Loucy (cell line): ENCODE data around the gene CYP4B1.
"Not testable (repeated sequence)": the region's sequence is repeated elsewhere in the genome, so short reads cannot be mapped to it uniquely, and the experiment has no call there.

Source experiments
- H2AFZ ChIP-seq: fragments of 200-600 bp; sonication (generic); 2 replicates; pipeline ENCODE4 v1.6.0; 2016; ENCODE audit warnings: antibody characterized with exemption, mild to moderate bottlenecking, low read length, moderate library complexity
- H3F3A ChIP-seq: fragments of 200-600 bp; 2 replicates; pipeline ENCODE4 v1.6.0; 2016; ENCODE audit warnings: antibody characterized with exemption, low read depth, mild to moderate bottlenecking
- H3K27me3 ChIP-seq: fragments of 200-600 bp; sonication (generic); 2 replicates; pipeline ENCODE4 v1.6.1; 2014; ENCODE audit warnings: low read length, mild to moderate bottlenecking; ENCODE audit not compliant: insufficient read depth, poor library complexity, severe bottlenecking
- H3K36me3 ChIP-seq: fragments of 200-600 bp; sonication (generic); 2 replicates; pipeline ENCODE4 v1.6.1; 2016; ENCODE audit warnings: low read length; ENCODE audit not compliant: insufficient read depth
- H3K4me1 ChIP-seq: fragments of 200-600 bp; sonication (generic); 2 replicates; pipeline ENCODE4 v1.5.1; 2014; ENCODE audit warnings: low read length, mild to moderate bottlenecking; ENCODE audit not compliant: insufficient read depth, poor library complexity, severe bottlenecking
- H3K4me2 ChIP-seq: fragments of 200-600 bp; sonication (generic); 2 replicates; pipeline ENCODE4 v1.6.0; 2014; ENCODE audit warnings: antibody characterized with exemption, low read length, low read depth, mild to moderate bottlenecking; ENCODE audit not compliant: poor library complexity, severe bottlenecking
- H3K4me3 ChIP-seq: fragments of 200-600 bp; sonication (generic); 2 replicates; pipeline ENCODE4 v1.5.1; 2014; ENCODE audit warnings: low read length, mild to moderate bottlenecking, mixed read lengths; ENCODE audit not compliant: poor library complexity, severe bottlenecking
- H3K79me2 ChIP-seq: fragments of 200-600 bp; sonication (generic); 2 replicates; pipeline ENCODE4 v1.6.1; 2014; ENCODE audit warnings: low read length; ENCODE audit not compliant: insufficient read depth
- H3K9ac ChIP-seq: fragments of 200-600 bp; sonication (generic); 2 replicates; pipeline ENCODE4 v1.6.0; 2014; ENCODE audit warnings: mild to moderate bottlenecking, low read depth, low read length, moderate library complexity; ENCODE audit not compliant: poor library complexity, severe bottlenecking
- H3K9me2 ChIP-seq: fragments of 200-600 bp; sonication (generic); replicated peaks from 2 replicates; pipeline ENCODE4 v1.6.1; 2016; ENCODE audit warnings: low read depth, low read length, mixed read lengths
- H3K9me3 ChIP-seq: fragments of 200-600 bp; sonication (generic); 2 replicates; pipeline ENCODE4 v1.6.1; 2014; ENCODE audit warnings: mild to moderate bottlenecking, antibody characterized with exemption, low read length, low read depth; ENCODE audit not compliant: insufficient read depth
- H4K20me1 ChIP-seq: fragments of 200-600 bp; sonication (generic); 2 replicates; pipeline ENCODE4 v1.6.0; 2014; ENCODE audit warnings: antibody characterized with exemption, low read length, mild to moderate bottlenecking; ENCODE audit not compliant: insufficient read depth, poor library complexity, severe bottlenecking
- CTCF ChIP-seq: fragments of 200-600 bp; sonication (generic); conservative IDR thresholded peaks from 2 replicates; pipeline ENCODE4 v1.5.1; 2014; ENCODE audit warnings: mild to moderate bottlenecking, antibody characterized with exemption, low read length
- EZH2phosphoT487 ChIP-seq: fragments of 200-600 bp; IDR thresholded peaks from 2 replicates; pipeline ENCODE4 v1.6.1; 2018; ENCODE audit warnings: antibody characterized with exemption, mild to moderate bottlenecking, moderate library complexity, borderline replicate concordance

Gene CYP4B1

DNA sequence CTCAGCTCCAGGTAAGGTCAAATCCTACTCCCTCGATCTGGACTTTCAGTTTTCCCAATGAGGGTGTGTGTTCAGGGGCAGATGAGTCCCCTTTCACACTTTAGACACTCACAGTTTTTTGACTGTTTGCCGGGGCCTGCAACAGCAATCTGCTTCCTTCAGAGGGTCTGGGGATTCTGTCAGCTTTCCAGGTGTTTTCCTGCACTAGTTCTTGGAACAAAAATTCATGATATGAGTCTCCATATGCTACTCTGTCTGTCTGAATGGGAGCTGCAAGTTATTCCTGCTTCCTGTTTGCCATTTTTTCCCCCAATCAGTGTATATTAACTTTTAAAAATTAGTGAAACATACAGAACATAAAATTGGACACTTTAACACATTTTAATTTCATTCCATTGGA is 24.3 kb downstream of the CYP4B1 start:
- Histone ChIP-seq H3K79me2 (no peaks in the 10 kb centered on the region), H3K9ac (no peak overlapping the region), H3F3A (no peaks in the 10 kb centered on the region), H3K4me1 (peaks cover 3% of the 10 kb centered on the region), H4K20me1 (no peaks in the 10 kb centered on the region), H2AFZ (no peak overlapping the region), H3K4me3 (no peak overlapping the region), H3K27me3 (no peaks in the 10 kb centered on the region), H3K4me2 (no peak overlapping the region), H3K36me3 (no peaks in the 10 kb centered on the region), H3K9me2 (no peaks in the 10 kb centered on the region), H3K9me3 (no peaks in the 10 kb centered on the region)
- TF ChIP-seq CTCF (no peak), EZH2phosphoT487 (no peak)

DNA sequence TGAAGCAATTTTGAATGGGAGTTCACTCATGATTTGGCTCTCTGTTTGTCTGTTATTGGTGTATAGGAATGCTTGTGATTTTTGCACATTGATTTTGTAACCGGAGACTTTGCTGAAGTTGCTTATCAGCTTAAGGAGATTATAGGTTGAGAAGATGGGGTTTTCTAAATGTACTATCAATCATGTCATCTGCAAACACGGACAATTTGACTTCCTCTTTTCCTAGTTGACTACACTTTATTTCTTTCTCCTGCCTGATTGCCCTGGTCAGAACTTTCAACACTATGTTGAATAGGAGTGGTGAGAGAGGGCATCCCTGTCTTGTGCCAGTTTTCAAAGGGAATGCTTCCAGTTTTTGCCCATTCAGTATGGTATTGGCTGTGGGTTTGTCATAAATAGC is 28.0 kb downstream of the CYP4B1 start:
- H2AFZ ChIP-seq, H3K9ac ChIP-seq, H3K4me2 ChIP-seq: not testable (repeated sequence)

DNA sequence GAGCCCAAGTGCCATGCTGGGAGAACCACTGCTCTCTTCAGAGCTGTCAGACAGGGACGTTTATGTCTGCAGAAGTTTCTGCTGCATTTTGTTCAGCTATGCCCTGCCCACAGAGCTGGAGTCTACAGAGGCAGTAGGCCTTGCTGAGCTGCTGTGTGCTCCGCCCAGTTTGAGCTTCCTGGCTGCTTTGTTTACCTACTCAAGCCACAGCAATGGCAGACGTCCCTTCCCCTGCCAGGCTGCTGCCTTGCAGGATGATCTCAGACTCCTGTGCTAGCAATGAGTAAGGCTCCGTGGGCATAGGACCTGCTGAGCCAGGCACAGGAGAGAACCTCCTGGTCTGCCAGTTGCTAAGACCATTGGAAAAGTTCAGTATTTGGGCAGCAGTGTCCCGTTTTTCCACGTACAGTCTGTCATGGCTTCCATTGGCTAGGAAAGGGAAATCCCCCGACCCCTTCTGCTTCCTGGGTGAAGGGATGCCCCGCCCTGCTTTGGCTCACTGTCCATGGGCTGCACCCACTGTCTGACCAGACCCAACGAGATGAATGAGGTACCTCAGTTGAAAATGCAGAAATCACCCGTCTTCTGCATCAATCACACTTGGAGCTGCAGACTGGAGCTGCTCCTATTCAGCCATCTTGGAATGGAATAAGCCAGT is 31.9 kb downstream of the CYP4B1 start:
- Histone ChIP-seq H4K20me1 (no peaks in the 10 kb centered on the region), H3K9me3 (no peaks in the 10 kb centered on the region), H3K27me3 (no peaks in the 10 kb centered on the region), H3K9me2 (no peaks in the 10 kb centered on the region), H3F3A (no peaks in the 10 kb centered on the region), H2AFZ (no peak overlapping the region), H3K79me2 (no peaks in the 10 kb centered on the region), H3K36me3 (no peaks in the 10 kb centered on the region), H3K4me1 (no peaks in the 10 kb centered on the region), H3K4me2 (no peak overlapping the region), H3K4me3 (no peak overlapping the region), H3K9ac (no peak overlapping the region)
- TF ChIP-seq EZH2phosphoT487 (no peak), CTCF (no peak)

More for the DNA sequence above, 28.0 kb downstream of the CYP4B1 start:
- not testable (repeated sequence) for H3K4me3 ChIP-seq, H3K4me1 ChIP-seq, H3F3A ChIP-seq, H3K27me3 ChIP-seq, H3K79me2 ChIP-seq, H3K9me3 ChIP-seq, H4K20me1 ChIP-seq, H3K36me3 ChIP-seq, H3K9me2 ChIP-seq

- H3F3A ChIP-seq, H4K20me1 ChIP-seq, H3K79me2 ChIP-seq, H3K9me3 ChIP-seq, H3K9ac ChIP-seq, H3K27me3 ChIP-seq, H3K4me1 ChIP-seq, H3K36me3 ChIP-seq, H2AFZ ChIP-seq, H3K4me2 ChIP-seq, H3K4me3 ChIP-seq, H3K9me2 ChIP-seq: not testable (repeated sequence)
Measured at GRCh38 chr1:46835469-46835868, 36.6 kb downstream of the CYP4B1 start.

DNA sequence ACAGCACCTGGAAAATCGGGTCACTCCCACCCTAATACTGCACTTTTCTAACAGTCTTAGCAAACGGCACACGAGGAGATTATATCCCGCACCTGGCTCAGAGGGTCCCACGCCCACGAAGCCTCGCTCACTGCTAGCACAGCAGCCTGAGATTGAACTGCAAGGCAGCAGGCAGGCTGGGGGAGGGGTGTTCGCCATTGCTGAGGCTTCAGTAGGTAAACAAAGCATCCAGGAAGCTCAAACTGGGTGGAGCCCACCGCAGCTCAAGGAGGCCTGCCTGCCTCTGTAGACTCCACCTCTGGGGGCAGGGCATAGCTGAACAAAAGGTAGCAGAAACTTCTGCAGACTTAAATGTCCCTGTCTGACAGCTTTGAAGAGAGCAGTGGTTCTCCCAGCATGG is 47.5 kb downstream of the CYP4B1 start:
- not testable (repeated sequence) for H3K27me3 ChIP-seq, H3K79me2 ChIP-seq, H2AFZ ChIP-seq, H3K9me2 ChIP-seq, H3K9me3 ChIP-seq, H3K4me3 ChIP-seq, H3K36me3 ChIP-seq, H3K4me1 ChIP-seq, H3K9ac ChIP-seq, H3F3A ChIP-seq, H3K4me2 ChIP-seq, H4K20me1 ChIP-seq

DNA sequence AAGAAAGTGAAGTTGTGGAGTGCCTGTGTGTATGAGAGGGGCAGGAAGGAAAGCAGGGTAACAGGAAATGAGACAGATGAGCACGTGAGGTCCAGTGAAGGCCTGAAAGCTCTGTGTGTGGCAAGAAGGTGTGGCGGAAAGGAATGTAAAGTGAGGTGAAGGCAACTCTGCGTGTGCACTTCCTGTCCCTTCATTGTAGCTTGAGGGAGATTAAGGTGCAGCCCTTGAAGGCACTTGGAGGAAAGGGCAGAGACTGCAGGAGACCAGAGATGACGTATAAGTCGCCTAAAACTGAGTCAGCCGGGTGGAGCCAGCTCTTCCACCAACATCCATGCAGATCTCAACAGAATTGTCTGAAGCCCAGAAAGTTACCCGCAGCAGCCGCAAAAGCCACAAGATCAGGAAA is 58.8 kb downstream of the CYP4B1 start:
- not testable (repeated sequence) for H3K27me3 ChIP-seq, H3K9me3 ChIP-seq, H3F3A ChIP-seq, H3K4me3 ChIP-seq, H3K9me2 ChIP-seq, H3K79me2 ChIP-seq, H2AFZ ChIP-seq, H3K9ac ChIP-seq, H4K20me1 ChIP-seq, H3K36me3 ChIP-seq, H3K4me1 ChIP-seq, H3K4me2 ChIP-seq
